Measurements from ENCODE around the gene NSUN2. TPM values are rescaled to one million over a fixed set of nuclear protein-coding genes. Genes with fewer than 3 reads are reported as not detected.

NSUN2 gene
- total and polyA plus RNA-seq, 9 donors: 33.2 to 50.2 (median 38.1) TPM

DNA sequence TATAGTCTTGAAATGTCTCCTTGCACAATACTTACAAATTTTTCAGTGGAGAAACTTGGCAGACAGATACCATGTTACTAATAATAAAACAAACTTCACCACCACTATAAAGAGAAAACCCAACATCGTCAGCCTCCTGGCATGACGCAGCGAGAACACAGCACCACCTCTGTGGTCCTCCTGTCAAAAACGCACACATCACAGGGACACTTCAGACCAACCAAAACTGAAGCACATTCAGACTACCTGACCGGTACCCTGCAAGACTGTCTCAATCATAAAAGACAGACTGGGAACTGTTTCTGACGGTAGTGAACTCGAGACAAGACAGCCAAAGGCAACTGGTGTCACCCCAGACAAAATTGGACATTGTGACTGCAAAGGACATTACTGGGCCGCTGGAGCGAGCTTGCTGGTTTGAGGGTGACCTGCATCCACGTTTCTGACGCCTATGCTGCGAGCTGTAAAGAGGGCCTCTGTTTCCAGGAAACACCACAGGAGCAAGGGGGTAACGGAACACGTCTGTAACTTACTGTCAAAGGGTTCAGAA lies 34.4 kb downstream of the NSUN2 start:
- Histone ChIP-seq H3K36me3 (ENCODE audit: control insufficient read depth, insufficient read depth, low read length) (peaks cover 60% of the 10 kb centered on the region), H3K4me1 (ENCODE audit: control insufficient read depth, insufficient read depth, low read length) (no peaks in the 10 kb centered on the region), H3K27me3 (ENCODE audit: control insufficient read depth, insufficient read depth, low read length) (no peaks in the 10 kb centered on the region), H3K27ac (ENCODE audit: low read length) (no peak overlapping the region), H3K9me3 (replicated peaks; ENCODE audit: control insufficient read depth, low read depth, low read length) (no peaks in the 10 kb centered on the region), H3K4me3 (ENCODE audit: low read length) (no peak overlapping the region)
- WGBS (ENCODE audit: insufficient coverage): 86% methylated on average over 13 of the region's 14 CpGs
- DNase-seq: no peak

DNA sequence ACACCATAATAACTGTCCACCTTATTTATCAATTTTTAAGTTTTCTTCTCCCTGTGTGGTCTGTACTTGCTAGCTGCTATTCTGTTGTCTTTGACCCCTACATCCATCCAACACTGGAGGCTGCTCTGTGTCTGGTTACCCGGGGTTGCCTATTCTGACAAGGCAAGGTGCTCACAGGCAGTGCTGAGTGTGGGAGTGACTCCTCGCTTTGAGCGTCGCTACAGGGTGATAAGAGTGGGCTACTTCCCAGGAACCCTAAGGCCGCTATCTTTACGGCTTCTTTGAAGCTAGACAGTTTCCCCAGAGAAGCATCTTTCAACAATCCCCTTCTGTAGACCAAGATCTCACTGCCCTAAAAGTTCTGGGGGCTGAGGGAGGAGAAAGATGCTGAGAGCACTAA lies 35.3 kb downstream of the NSUN2 start:
- WGBS (ENCODE audit: insufficient coverage): no CpG with 5 or more reads among the region's 6 CpGs
- no peaks in the 10 kb centered on the region for H3K27me3 ChIP-seq (ENCODE audit: control insufficient read depth, insufficient read depth, low read length)
- DNase-seq: no peak
- H3K27ac ChIP-seq (ENCODE audit: low read length): no peak overlapping the region
- H3K36me3 ChIP-seq (ENCODE audit: control insufficient read depth, insufficient read depth, low read length): peaks cover 55% of the 10 kb centered on the region
- no peaks in the 10 kb centered on the region for H3K9me3 ChIP-seq (replicated peaks; ENCODE audit: control insufficient read depth, low read depth, low read length)
- H3K4me3 ChIP-seq (ENCODE audit: low read length): no peak overlapping the region
- no peaks in the 10 kb centered on the region for H3K4me1 ChIP-seq (ENCODE audit: control insufficient read depth, insufficient read depth, low read length)

DNA sequence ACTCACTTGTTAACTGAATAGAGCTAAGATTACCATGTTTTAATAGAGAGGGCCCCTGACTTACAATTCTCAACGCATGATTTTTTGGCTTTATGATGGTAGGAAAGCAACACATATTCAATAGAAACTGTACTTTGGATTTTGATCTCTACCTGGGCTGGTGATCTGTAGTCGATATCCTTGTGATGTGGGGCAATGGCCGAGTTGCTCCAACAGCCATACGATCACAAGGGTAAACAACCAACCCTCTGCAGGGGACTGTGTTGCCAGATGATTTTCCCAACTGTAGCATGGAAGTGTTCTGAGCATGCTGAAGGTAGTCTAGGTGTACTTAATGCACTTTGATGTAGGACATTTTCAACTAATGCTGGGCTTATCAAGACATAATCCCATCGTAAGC lies 36.5 kb downstream of the NSUN2 start:
- Histone ChIP-seq H3K36me3 (ENCODE audit: control insufficient read depth, insufficient read depth, low read length) (peaks cover 43% of the 10 kb centered on the region), H3K9me3 (replicated peaks; ENCODE audit: control insufficient read depth, low read depth, low read length) (no peaks in the 10 kb centered on the region), H3K4me1 (ENCODE audit: control insufficient read depth, insufficient read depth, low read length) (no peaks in the 10 kb centered on the region), H3K4me3 (ENCODE audit: low read length) (no peak overlapping the region), H3K27me3 (ENCODE audit: control insufficient read depth, insufficient read depth, low read length) (no peaks in the 10 kb centered on the region), H3K27ac (ENCODE audit: low read length) (no peak overlapping the region)
- WGBS (ENCODE audit: insufficient coverage): 80% methylated on average over 1 of the region's 5 CpGs
- no peak for DNase-seq

DNA sequence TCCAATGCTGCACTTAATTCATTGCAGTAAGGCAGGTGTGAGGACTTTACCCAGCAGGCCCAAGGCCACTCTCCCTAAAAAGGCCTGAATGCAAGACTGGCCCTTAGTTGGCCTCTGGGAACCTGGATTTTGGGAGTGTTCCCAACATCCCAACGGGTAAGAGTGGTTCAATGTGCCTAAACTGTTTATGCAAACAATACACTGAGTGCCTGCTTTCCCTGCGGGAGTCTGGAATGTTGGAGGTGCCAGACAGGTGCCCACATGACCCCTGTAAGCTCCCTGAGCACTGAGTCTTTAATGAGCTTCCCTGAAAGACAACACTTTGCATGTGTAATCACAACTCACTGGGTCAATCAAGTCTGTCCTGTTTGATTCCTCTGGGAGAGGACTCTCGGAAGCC lies 37.4 kb downstream of the NSUN2 start:
- Histone ChIP-seq H3K27ac (ENCODE audit: low read length) (no peak overlapping the region), H3K4me1 (ENCODE audit: control insufficient read depth, insufficient read depth, low read length) (no peaks in the 10 kb centered on the region), H3K4me3 (ENCODE audit: low read length) (no peak overlapping the region), H3K36me3 (ENCODE audit: control insufficient read depth, insufficient read depth, low read length) (peaks cover 35% of the 10 kb centered on the region), H3K27me3 (ENCODE audit: control insufficient read depth, insufficient read depth, low read length) (no peaks in the 10 kb centered on the region), H3K9me3 (replicated peaks; ENCODE audit: control insufficient read depth, low read depth, low read length) (no peaks in the 10 kb centered on the region)
- WGBS (ENCODE audit: insufficient coverage): 77% methylated on average over 2 of the region's 3 CpGs
- no peak for DNase-seq

DNA sequence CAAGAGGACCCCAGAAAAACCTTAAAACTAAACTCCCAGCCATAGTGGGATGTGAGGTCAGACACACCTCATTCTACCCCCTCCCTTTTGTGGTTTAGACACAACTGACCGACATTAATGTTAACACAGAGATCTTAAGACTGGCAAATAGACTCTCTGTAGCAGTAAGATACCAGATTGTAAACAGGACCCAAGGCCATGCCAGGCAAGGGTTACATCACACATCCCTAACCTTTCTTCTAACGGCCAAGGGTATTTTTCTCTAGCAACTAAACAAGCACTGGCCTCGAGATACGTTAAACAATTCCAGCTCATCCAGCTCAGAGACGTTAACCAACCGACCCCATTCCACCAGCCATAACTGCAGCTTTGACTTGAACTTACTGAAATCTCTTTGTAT lies 38.8 kb downstream of the NSUN2 start:
- Histone ChIP-seq H3K4me3 (ENCODE audit: low read length) (no peak overlapping the region), H3K27me3 (ENCODE audit: control insufficient read depth, insufficient read depth, low read length) (no peaks in the 10 kb centered on the region), H3K27ac (ENCODE audit: low read length) (no peak overlapping the region), H3K4me1 (ENCODE audit: control insufficient read depth, insufficient read depth, low read length) (no peaks in the 10 kb centered on the region), H3K36me3 (ENCODE audit: control insufficient read depth, insufficient read depth, low read length) (peaks cover 27% of the 10 kb centered on the region), H3K9me3 (replicated peaks; ENCODE audit: control insufficient read depth, low read depth, low read length) (no peaks in the 10 kb centered on the region)
- 80% methylated on average over 6 of the region's 6 CpGs for WGBS (ENCODE audit: insufficient coverage)
- DNase-seq: no peak

DNA sequence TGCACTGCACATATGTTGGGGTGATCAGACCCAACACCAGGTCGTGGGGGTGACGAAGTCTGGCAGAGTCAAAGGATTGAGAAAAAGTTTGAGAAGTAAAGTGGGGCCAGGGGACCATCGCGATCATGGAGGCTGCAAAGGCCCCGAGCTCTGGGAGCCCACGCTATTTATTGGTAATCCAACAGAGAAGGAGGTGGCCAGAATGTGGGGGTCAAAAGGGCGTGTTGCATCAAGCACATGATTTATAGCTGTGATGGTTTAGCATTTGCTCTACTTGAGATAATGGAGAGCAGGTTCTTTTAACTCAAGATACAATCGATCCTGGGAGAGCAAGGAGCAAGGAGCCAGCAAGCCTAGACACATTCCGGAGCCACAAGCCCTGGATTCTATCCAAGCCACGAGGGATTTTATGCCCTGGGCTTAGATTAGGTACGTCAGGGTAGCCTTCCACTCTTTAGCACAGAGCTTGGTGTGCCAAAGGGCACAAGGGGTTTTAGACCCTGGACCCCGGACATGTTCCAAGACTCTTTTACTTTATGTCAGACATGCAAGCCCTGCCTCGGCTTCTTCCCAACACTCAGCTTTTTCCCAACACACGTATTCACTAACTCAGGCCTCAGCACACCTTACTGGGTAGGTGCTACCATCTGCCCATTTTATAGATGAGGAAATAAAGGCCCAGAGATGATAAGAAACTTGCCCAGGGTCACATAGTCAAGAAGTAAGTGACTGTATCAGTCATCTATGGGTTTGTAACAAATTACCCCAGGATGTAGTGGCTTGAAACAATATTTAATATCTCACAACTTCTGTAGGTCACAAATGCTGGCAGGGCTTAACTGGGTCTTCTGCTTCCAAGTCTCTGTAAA lies 39.5 kb downstream of the NSUN2 start:
- no peak overlapping the region for H3K4me3 ChIP-seq (ENCODE audit: low read length)
- H3K4me1 ChIP-seq (ENCODE audit: control insufficient read depth, insufficient read depth, low read length): no peaks in the 10 kb centered on the region
- 66% methylated on average over 11 of the region's 14 CpGs for WGBS (ENCODE audit: insufficient coverage)
- no peaks in the 10 kb centered on the region for H3K9me3 ChIP-seq (replicated peaks; ENCODE audit: control insufficient read depth, low read depth, low read length)
- DNase-seq: no peak
- H3K27me3 ChIP-seq (ENCODE audit: control insufficient read depth, insufficient read depth, low read length): no peaks in the 10 kb centered on the region
- H3K36me3 ChIP-seq (ENCODE audit: control insufficient read depth, insufficient read depth, low read length): peaks cover 21% of the 10 kb centered on the region
- H3K27ac ChIP-seq (ENCODE audit: low read length): no peak overlapping the region

DNA sequence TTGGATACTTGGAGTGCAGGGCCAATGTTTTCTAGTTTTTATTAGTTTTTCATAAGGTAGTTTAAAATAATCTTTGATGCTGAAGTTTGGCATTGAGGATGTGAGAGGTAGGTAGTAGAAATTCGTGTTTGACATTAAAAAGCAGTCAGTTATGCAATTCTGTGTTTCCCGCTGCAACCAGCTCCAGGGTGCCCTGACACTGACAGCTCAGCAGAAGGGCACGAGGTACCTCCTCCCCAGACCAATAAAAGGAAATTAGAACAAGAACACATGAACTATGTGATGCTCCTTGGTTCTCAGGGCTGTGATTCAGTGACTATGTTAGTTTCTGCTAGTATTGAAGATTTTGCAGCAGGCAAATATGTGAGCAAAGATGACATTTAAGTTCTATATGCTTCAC lies 40.2 kb downstream of the NSUN2 start:
- no peak overlapping the region for H3K4me3 ChIP-seq (ENCODE audit: low read length)
- H3K27me3 ChIP-seq (ENCODE audit: control insufficient read depth, insufficient read depth, low read length): no peaks in the 10 kb centered on the region
- H3K9me3 ChIP-seq (replicated peaks; ENCODE audit: control insufficient read depth, low read depth, low read length): no peaks in the 10 kb centered on the region
- H3K27ac ChIP-seq (ENCODE audit: low read length): no peak overlapping the region
- no peak for DNase-seq
- WGBS (ENCODE audit: insufficient coverage): no CpG with 5 or more reads among the region's 3 CpGs
- H3K4me1 ChIP-seq (ENCODE audit: control insufficient read depth, insufficient read depth, low read length): no peaks in the 10 kb centered on the region
- peaks cover 16% of the 10 kb centered on the region for H3K36me3 ChIP-seq (ENCODE audit: control insufficient read depth, insufficient read depth, low read length)

DNA sequence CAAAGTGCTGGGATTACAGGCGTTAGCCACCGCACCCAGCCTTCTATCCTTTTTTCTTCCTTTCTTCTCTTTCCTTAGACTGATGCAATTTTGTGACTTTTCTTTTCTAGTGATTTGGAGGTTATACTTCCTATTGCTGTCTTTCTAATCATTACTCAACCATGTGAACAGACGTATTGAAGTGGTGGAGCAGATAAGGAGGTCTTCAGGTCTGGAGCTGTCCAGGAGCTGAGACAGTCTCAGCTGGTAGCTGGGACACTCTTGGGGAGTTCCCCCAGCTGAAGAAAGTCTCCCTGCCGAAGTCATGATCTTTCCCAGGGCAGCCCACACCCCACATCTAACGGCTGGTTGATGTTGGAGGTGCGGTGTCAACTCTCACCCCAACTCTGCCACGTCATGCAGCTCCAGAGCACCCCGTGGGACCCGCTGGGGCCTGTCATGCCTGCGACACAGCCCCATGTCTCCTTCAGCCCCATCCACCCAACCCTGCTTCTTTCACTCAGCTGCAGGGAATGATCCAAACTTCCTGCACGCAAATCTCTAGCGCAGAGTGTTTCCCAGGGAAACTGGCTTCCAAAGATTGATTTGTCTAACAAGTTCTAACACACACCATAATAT lies 41.1 kb downstream of the NSUN2 start:
- 87% methylated on average over 6 of the region's 12 CpGs for WGBS (ENCODE audit: insufficient coverage)
- no peaks in the 10 kb centered on the region for H3K27me3 ChIP-seq (ENCODE audit: control insufficient read depth, insufficient read depth, low read length)
- H3K4me1 ChIP-seq (ENCODE audit: control insufficient read depth, insufficient read depth, low read length): no peaks in the 10 kb centered on the region
- H3K9me3 ChIP-seq (replicated peaks; ENCODE audit: control insufficient read depth, low read depth, low read length): no peaks in the 10 kb centered on the region
- H3K36me3 ChIP-seq (ENCODE audit: control insufficient read depth, insufficient read depth, low read length): peaks cover 8% of the 10 kb centered on the region
- DNase-seq: no peak
- no peak overlapping the region for H3K4me3 ChIP-seq (ENCODE audit: low read length)
- H3K27ac ChIP-seq (ENCODE audit: low read length): no peak overlapping the region

DNA sequence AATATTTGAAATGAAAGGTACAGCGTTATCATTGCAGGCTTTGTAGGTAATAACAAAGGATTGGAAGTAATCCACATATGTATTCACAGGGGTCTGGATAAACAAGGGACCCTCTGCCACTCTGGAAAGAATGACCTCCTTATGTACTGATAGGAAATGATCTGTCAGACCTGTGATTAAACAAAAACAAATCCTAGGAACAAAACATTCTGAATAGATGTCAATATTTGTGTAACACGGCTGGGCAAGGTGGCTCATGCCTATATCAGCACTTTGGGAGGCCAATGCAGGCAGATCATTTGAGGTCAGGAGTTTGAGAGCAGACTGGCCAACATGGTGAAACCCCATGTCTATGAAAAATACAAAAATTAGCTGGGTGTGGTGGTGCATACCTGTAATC lies 42.3 kb downstream of the NSUN2 start:
- DNase-seq: no peak
- Histone ChIP-seq H3K4me3 (ENCODE audit: low read length) (no peak overlapping the region), H3K9me3 (replicated peaks; ENCODE audit: control insufficient read depth, low read depth, low read length) (no peaks in the 10 kb centered on the region), H3K36me3 (ENCODE audit: control insufficient read depth, insufficient read depth, low read length) (peaks cover 3% of the 10 kb centered on the region), H3K4me1 (ENCODE audit: control insufficient read depth, insufficient read depth, low read length) (no peaks in the 10 kb centered on the region), H3K27me3 (ENCODE audit: control insufficient read depth, insufficient read depth, low read length) (peaks cover 8% of the 10 kb centered on the region), H3K27ac (ENCODE audit: low read length) (no peak overlapping the region)
- no CpG with 5 or more reads among the region's 2 CpGs for WGBS (ENCODE audit: insufficient coverage)

DNA sequence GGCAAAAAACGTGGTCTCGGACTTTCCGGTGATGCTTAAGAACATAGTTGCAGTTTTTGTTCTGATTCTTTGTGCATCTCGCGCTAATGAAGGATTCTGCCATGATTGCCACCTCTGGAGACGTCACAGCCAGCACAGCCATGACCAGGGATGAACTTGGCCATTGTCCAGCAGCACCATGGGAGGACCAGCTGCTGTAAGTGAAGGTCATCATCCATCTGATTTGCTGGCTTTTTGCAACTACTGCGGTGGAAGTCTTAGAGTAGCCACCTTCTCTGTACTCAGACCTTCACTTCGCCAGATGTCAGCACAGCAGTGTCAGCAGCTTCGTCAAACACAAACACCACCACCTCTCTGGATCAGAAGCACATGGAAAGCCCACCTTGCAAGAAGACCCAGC lies 45.7 kb downstream of the NSUN2 start:
- no peak for DNase-seq
- no peak overlapping the region for H3K27ac ChIP-seq (ENCODE audit: low read length)
- H3K4me3 ChIP-seq (ENCODE audit: low read length): no peak overlapping the region
- H3K36me3 ChIP-seq (ENCODE audit: control insufficient read depth, insufficient read depth, low read length): no peaks in the 10 kb centered on the region
- H3K4me1 ChIP-seq (ENCODE audit: control insufficient read depth, insufficient read depth, low read length): peaks cover 5% of the 10 kb centered on the region
- WGBS (ENCODE audit: insufficient coverage): 81% methylated on average over 8 of the region's 9 CpGs
- H3K27me3 ChIP-seq (ENCODE audit: control insufficient read depth, insufficient read depth, low read length): peaks cover 39% of the 10 kb centered on the region
- H3K9me3 ChIP-seq (replicated peaks; ENCODE audit: control insufficient read depth, low read depth, low read length): no peaks in the 10 kb centered on the region
